Umbilical cord (tissue), 2 donors: ENCODE results near the gene MCF2L. TPM values are rescaled to one million over a fixed set of nuclear protein-coding genes. Genes with fewer than 3 reads are reported as not detected.
"Not testable (repeated sequence)": the region's sequence is repeated elsewhere in the genome, so short reads cannot be mapped to it uniquely, and the experiment has no call there.

Experiments
- DNase-seq: peaks from one replicate; pipeline ENCODE4 v3.0.0-alpha.2; 2015; ENCODE audit warnings: low spot score
- total RNA-seq: library from RNA; depleted of rRNA; stranded (reverse); fragments of >200 nt; gene quantifications from one replicate; pipeline ENCODE4 v1.2.3, GENCODE V29; 2014; ENCODE audit warnings: low replicate concordance; ENCODE audit not compliant: insufficient read depth

Gene MCF2L
- total RNA-seq, 1 donor from 2014 or later = 9.4 TPM

DNA sequence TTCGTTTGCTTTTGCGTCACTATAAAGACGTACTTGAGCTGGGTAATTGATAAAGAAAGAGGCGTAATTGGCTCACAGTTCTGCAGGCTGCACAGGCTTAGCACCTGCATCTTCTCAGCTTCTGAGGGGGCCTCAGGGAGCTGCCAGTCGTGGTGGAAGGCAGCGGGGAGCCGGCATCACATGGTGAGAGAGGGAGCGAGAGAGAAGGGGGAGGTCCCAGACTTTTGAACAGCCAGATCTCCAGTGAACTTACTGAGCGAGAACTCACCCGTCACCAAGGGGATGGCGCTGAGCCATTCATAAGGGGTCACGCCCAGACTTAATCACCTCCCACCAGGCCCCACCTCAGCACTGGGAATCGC, 77.8 kb downstream of the MCF2L start:
- no peak for DNase-seq

DNA sequence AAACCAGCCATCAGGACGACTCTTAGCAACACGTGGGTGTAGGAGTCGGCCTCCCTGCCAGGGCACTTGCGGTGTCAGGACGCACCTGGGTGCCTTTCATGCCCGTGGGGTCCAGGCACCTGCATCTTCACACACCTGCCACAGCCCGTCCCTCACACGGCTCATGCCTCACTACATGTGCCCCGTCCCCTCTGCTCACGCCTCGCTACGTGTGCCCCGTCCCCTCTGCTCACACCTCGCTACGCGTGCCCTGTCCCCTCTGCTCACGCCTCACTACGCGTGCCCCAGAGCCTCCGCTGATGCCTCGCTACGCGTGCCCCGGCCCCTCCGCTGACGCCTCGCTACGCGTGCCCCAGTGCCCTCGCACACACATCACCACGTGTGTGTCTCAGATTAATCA, 78.6 kb downstream of the MCF2L start:
- DNase-seq = no peak

GRCh38 chr13:113048766-113049165, 79.8 kb downstream of the MCF2L start:
- DNase-seq = no peak

DNA sequence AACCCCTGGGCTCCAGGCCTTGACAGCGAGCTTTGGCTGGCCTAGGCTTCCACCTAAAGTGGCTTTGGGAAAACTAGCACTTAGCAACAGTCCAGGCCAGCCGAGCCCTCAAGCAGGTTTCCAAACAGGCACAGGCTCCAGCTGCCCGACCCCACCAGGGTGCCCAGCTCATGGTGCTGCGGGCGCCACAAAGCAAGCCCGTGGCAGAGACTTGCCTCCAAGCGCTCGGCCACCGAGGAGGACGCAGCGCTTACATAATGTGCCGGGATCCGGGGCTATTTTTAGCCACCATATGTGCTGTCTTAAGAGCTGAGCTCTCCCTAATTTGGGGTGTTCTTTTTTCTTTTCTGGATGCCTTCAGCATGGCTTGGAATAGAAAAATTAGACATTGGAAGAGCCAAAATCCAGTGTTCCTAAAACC, 80.5 kb downstream of the MCF2L start:
- no peak for DNase-seq

DNA sequence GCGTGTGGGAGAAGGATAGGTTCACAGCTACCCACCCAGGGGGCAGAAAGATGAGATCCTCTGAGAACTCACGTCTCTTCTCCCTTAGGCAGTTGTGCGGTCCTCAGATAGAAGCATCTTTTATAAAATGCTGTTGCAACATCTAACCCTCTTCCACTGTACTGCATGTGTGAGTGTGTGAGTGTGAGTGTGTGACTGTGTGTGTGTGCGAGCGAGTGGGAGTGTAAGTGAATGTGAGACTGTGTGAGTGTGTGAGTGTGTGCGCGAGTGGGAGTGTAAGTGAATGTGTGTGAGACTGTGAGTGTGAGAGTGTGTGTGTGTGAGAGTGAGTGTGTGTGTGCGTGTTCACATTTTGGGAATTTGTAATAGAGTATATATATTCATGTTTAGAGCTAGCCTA, 81.0 kb downstream of the MCF2L start:
- DNase-seq = no peak

DNA sequence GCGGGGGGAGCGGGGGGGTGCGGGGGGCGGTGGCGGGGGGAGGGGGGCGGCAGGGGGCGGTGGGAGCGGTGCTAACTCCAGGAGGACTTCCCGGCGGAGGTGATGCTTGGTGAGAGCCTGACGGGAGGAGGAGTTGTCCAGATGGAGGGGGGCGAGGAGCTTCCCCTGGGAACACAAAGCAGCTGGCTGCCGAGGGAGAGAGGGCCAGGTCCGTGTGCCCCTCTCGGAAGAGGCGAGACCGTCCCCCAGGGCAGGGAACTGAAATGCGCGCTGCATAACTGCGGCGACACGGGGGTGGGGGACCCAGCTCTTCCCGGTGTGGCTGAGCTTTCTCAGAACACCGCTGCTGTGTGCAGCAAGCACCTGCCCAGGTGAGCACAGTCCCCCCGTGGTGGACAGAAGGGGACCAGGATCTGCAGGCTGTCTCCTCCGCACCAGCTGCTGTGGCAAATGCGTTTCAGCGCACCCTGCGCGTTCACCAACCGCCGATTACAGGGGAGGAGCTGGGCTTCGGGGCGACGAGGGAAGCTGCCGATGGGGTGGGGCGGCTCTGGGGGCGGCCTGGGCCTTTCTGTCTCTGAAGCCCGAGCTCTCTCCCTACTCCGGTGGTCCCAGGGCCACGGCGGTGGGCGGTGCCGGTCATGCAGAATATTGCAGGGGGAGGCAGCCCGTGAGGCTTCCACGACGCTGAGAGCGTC, 81.9 kb downstream of the MCF2L start:
- DNase-seq = no peak

GRCh38 chr13:113051641-113052040, 82.6 kb downstream of the MCF2L start:
- DNase-seq = no peak

- no peak for DNase-seq
Measured at GRCh38 chr13:113052206-113052605, 83.2 kb downstream of the MCF2L start.

GRCh38 chr13:113052971-113053370, 84.0 kb downstream of the MCF2L start:
- DNase-seq = no peak

DNA sequence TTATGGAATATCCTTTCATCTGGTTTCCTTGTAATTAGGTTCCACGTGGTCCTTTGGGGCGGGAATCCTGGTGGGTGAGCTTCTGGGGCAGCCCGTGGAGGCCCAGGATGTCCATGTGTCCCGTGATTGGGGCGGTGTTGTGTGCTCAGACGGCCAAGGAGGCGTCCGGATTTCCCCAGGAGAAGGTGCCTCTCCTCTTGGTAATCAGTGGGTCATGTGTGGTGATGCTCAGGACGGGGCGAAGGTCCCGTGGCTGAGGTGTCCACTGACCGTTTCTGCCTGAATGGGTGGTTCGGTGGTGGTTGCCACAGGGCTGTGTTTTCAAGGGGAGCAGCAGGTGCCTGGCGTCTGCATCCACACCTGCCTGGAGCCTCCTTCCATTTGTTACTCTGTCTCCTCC, 84.4 kb downstream of the MCF2L start:
- no peak for DNase-seq

DNA sequence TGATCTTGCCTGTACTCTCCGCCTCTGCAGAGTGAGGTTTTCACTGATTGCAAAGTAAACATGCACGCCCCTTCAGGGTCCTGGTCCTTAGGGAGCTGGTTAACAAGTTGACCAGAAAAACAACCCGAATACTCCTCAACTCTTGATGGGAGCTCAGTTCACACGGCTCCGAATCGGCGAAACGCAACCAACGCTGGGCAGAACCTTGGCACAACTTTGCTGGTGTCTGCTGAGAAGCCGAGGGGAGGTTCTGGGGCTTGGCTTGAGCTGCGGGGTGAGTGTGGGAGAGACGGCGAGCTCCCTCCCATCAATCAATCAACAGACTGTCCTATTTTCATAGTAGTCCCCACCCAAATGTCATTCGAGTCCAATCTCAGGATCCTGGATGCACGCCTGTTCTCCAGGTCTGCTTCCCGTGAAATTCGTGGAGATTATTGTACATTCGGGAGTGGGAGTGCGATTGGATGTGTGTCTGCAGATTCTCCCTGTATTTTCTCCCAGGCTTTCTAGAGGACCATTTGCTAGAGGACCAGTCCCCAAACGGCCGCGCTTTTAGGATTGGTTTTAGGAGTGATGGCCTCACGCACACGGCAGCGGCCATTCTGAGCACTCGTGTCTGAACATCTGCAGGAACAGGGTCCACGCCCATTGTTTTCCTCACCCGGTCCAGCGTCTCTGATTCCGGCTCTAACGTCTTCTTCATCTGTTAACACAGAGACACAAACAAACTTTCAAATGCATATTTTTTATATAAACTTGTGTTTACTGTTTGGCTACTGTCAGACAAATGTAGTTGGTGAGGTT, 85.0 kb downstream of the MCF2L start:
- no peak for DNase-seq

DNA sequence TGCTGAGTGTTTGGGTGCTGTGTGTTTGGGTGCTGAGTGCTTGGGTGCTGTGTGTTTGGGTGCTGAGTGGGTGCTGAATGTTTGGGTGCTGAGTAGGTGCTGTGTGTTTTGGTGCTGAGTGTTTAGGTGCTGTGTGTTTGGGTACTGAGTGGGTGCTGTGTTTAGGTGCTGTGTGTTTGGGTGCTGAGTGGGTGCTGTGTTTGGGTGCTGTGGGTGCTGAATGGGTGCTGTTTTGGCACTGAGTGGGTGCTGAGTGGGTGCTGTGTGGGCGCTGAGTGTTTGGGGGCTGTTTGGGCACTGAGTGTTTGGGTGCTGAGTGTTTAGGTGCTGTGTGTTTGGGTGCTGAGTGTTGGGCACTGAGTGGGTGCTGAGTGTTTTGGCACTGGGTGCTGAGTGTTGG, 88.1 kb downstream of the MCF2L start:
- DNase-seq = no peak

- not testable (repeated sequence) for DNase-seq
Measured at GRCh38 chr13:113057559-113057958, 88.5 kb downstream of the MCF2L start.

DNA sequence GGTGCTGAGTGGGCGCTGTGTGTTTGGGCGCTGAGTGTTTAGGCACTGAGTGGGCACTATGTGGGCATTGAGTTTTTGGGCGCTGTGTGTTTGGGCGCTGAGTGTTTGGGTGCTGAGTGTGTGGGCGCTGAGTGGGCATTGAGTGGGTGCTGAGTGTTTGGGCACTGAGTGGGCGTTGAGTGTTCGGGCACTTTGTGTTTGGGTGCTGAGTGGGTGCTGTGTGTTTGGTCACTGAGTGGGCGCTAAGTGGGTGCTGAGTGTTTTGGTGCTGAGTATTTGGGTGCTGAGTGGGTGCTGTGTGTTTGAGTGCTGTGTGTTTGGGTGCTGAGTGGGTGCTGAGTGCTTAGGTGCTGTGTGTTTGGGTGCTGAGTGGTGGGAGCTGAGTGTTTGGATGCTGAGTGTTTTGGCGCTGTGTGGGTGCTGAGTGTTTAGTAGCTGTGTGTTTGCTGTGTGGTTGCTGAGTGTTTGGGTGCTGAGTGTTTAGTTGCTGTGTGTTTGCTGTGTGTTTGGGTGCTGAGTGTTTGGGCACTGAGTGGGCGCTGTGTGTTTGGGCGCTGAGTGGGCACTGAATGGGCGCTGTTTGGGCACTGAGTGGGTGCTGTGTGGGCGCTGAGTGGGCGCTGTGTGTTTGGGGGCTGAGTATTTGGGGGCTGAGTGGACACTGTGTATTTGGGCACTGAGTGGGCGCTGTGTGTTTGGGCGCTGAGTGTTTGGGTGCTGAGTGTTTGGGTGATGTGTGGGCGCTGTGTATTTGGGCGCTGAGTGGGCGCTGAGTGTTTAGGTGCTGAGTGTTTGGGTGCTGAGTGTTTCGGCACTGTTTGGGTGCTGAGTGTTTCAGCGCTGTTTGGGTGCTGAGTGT, 89.3 kb downstream of the MCF2L start:
- DNase-seq = no peak

GRCh38 chr13:113058988-113059850, 90.2 kb downstream of the MCF2L start:
- no peak for DNase-seq

DNA sequence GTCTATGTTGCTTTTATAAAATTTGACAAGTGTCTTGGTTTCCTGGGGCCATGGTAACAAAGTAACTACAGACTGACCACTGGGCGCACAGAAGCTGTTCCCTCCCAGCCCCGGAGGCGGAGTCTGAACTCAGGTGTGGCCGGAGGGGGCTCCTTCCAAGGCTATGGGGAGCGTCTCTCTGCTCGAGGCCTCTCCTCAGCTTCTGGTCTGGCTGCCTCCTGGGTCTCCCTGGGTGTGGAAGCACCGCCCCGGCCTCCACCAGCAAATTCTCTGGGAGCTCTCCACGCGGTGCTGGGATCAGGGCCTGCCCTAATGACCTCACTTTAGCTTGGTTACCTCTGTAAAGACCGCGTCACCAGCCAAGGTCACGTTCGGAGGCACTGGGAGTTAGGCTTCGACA, 90.9 kb downstream of the MCF2L start:
- no peak for DNase-seq

DNA sequence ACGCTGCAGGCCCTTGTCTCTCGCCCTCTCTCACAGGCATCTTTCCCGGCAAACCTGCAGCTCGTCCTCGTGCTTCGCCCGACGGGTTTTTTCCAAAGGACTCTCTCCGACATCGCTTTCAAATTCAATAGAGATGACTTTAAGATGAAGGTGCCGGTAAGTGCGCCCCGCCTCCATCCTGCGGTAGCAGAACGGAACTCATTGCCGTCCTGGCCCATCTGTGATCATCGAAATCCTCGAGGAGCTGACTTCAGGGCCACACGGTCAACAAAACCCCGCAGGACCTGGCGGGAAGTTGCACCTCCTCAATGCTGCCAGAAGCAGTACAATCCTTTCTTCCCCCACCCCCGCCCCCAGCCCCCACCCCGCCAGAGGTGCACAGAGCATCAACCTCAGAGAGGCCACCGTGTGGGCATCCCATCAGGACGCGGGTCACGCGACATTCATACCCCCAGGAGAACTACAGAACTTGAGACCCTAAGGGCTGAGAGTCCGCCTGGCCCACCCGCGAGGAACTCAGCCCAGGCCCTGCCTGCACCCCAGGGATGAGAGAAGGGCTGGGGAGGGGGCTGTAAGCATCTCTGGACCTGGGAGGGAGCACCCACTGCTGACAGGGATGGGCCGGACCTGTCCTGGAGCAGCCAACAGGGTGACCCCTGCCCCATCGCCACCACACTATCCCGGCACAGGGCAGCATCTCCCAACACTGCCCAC, 91.7 kb downstream of the MCF2L start:
- no peak for DNase-seq

- no peak for DNase-seq
Measured at GRCh38 chr13:113061271-113061625, 92.2 kb downstream of the MCF2L start.

DNA sequence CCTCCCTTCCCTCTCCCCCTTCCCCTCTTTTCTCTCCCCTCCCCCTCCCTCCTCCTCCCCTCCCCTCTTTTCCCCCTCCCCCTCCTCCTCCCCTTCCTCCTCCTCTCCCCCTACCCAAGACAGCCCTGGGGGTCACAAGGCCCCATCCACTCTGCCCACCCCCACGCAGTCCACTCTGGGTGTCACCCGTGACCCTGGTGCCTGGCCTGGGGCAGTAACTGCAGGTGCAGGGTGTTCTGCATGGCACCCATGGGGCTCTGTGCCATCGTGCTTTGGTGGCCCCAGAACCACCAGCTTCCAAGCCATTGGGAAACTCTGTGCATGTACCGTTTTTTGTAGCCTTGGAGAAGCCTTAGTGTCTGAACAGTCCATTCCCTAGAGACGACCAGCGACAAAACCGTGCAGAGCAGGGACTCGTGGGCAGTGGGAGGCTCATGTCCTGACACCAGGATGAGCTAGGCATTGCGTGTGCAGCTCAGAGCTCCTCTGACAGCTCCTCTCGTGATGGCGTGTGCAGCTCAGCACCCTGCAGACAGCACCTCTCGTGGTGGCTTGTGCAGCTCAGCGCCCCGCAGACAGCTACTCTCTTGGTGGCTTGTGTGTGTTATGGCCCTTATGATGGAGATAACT, 92.9 kb downstream of the MCF2L start:
- no peak for DNase-seq

GRCh38 chr13:113062691-113063090, 93.7 kb downstream of the MCF2L start:
- no peak for DNase-seq
